ENCODE measurements around the gene SLF2.
A peak's percentile ranks its signal among the peaks of the same experiment; 100 is the strongest.

Gene SLF2

GRCh38 chr10:100983868-100984671 lies 71.3 kb downstream of the SLF2 start:
- Mint-ChIP-seq H3K27ac (no peak overlapping the region), H3K4me3 (no peak overlapping the region), H3K4me1 (ENCODE audit: low read depth) (peaks cover 24% of the 10 kb centered on the region), H3K27me3 (no peaks in the 10 kb centered on the region), H3K36me3 (peaks cover 8% of the 10 kb centered on the region), H3K9me3 (ENCODE audit: low read depth) (no peaks in the 10 kb centered on the region)

GRCh38 chr10:100984672-100985177 lies 72.0 kb downstream of the SLF2 start:
- Mint-ChIP-seq H3K27me3 (no peaks in the 10 kb centered on the region), H3K9me3 (ENCODE audit: low read depth) (no peaks in the 10 kb centered on the region), H3K4me3 (no peak overlapping the region), H3K27ac (no peak overlapping the region), H3K36me3 (peaks cover 8% of the 10 kb centered on the region), H3K4me1 (ENCODE audit: low read depth) (peaks cover 30% of the 10 kb centered on the region)

- Mint-ChIP-seq H3K4me3 (peak overlapping the region; percentile 99), H3K9me3 (ENCODE audit: low read depth) (no peaks in the 10 kb centered on the region), H3K36me3 (peaks cover 9% of the 10 kb centered on the region), H3K4me1 (ENCODE audit: low read depth) (peaks cover 34% of the 10 kb centered on the region), H3K27ac (no peak overlapping the region), H3K27me3 (no peaks in the 10 kb centered on the region)
These were observed 72.6 kb downstream of the SLF2 start for GRCh38 chr10:100985336-100985735.

- Mint-ChIP-seq H3K4me1 (ENCODE audit: low read depth) (peaks cover 44% of the 10 kb centered on the region), H3K27ac (peak overlapping the region; percentile 99), H3K36me3 (peaks cover 19% of the 10 kb centered on the region), H3K4me3 (peak overlapping the region; percentile 99), H3K9me3 (ENCODE audit: low read depth) (no peaks in the 10 kb centered on the region), H3K27me3 (no peaks in the 10 kb centered on the region)
These were observed 73.8 kb downstream of the SLF2 start for GRCh38 chr10:100986623-100986951.

- Mint-ChIP-seq H3K4me1 (ENCODE audit: low read depth) (peaks cover 44% of the 10 kb centered on the region), H3K4me3 (peak within 1 kb of the TSS; percentile 99), H3K36me3 (peaks cover 17% of the 10 kb centered on the region), H3K27me3 (no peaks in the 10 kb centered on the region), H3K27ac (peak within 1 kb of the TSS; percentile 99), H3K9me3 (ENCODE audit: low read depth) (no peaks in the 10 kb centered on the region)
These were observed 74.4 kb downstream of the SLF2 start, which contains the start of the genes MRPL43 and TWNK for GRCh38 chr10:100986952-100987684. Gene MRPL43, minus strand, starts transcription at chr10:100987497. Its CDS starts 54 bp downstream, at chr10:100987443. Gene TWNK, plus strand, starts transcription at chr10:100987543. Its CDS starts 668 bp downstream, at chr10:100988211.

- Mint-ChIP-seq H3K9me3 (ENCODE audit: low read depth) (no peaks in the 10 kb centered on the region), H3K27ac (peak overlapping the region; percentile 99), H3K4me3 (peak overlapping the region; percentile 99), H3K4me1 (ENCODE audit: low read depth) (peaks cover 44% of the 10 kb centered on the region), H3K27me3 (no peaks in the 10 kb centered on the region), H3K36me3 (peaks cover 17% of the 10 kb centered on the region)
These were observed 74.9 kb downstream of the SLF2 start for GRCh38 chr10:100987685-100988049.

- H3K36me3 Mint-ChIP-seq: peaks cover 17% of the 10 kb centered on the region
- H3K9me3 Mint-ChIP-seq (ENCODE audit: low read depth): no peaks in the 10 kb centered on the region
- H3K4me3 Mint-ChIP-seq: peak overlapping the region; percentile 99
- H3K27me3 Mint-ChIP-seq: no peaks in the 10 kb centered on the region
- H3K27ac Mint-ChIP-seq: peak overlapping the region; percentile 99
- H3K4me1 Mint-ChIP-seq (ENCODE audit: low read depth): peaks cover 44% of the 10 kb centered on the region
These were observed 75.4 kb downstream of the SLF2 start for GRCh38 chr10:100988166-100988565.

GRCh38 chr10:100989088-100989487 lies 76.3 kb downstream of the SLF2 start:
- Mint-ChIP-seq H3K4me1 (ENCODE audit: low read depth) (peaks cover 44% of the 10 kb centered on the region), H3K27me3 (no peaks in the 10 kb centered on the region), H3K36me3 (peaks cover 17% of the 10 kb centered on the region), H3K4me3 (peak overlapping the region; percentile 99), H3K9me3 (ENCODE audit: low read depth) (no peaks in the 10 kb centered on the region), H3K27ac (no peak overlapping the region)

GRCh38 chr10:100993986-100994708 lies 81.4 kb downstream of the SLF2 start:
- Mint-ChIP-seq H3K36me3 (peaks cover 11% of the 10 kb centered on the region), H3K9me3 (ENCODE audit: low read depth) (no peaks in the 10 kb centered on the region), H3K27me3 (no peaks in the 10 kb centered on the region), H3K27ac (peak overlapping the region; percentile 2), H3K4me3 (no peak overlapping the region), H3K4me1 (ENCODE audit: low read depth) (peaks cover 39% of the 10 kb centered on the region)

- no peaks in the 10 kb centered on the region for H3K27me3 Mint-ChIP-seq
These were observed 82.4 kb downstream of the SLF2 start for GRCh38 chr10:100995181-100995580.

GRCh38 chr10:100996678-100997359 lies 84.1 kb downstream of the SLF2 start:
- Mint-ChIP-seq H3K4me1 (ENCODE audit: low read depth) (peaks cover 24% of the 10 kb centered on the region), H3K36me3 (no peaks in the 10 kb centered on the region)

More at GRCh38 chr10:100995181-100995580, 82.4 kb downstream of the SLF2 start:
- peaks cover 11% of the 10 kb centered on the region for H3K36me3 Mint-ChIP-seq
- peak overlapping the region; percentile 41 for H3K27ac Mint-ChIP-seq
- H3K9me3 Mint-ChIP-seq (ENCODE audit: low read depth): no peaks in the 10 kb centered on the region
- H3K4me3 Mint-ChIP-seq: no peak overlapping the region
- peaks cover 31% of the 10 kb centered on the region for H3K4me1 Mint-ChIP-seq (ENCODE audit: low read depth)

GRCh38 chr10:100997360-100998182 lies 84.8 kb downstream of the SLF2 start:
- Mint-ChIP-seq H3K4me1 (ENCODE audit: low read depth) (peaks cover 24% of the 10 kb centered on the region), H3K27ac (peak overlapping the region; percentile 96), H3K27me3 (no peaks in the 10 kb centered on the region), H3K4me3 (peak overlapping the region; percentile 95), H3K36me3 (no peaks in the 10 kb centered on the region), H3K9me3 (ENCODE audit: low read depth) (no peaks in the 10 kb centered on the region)

More at GRCh38 chr10:100996678-100997359, 84.1 kb downstream of the SLF2 start:
- H3K4me3 Mint-ChIP-seq: peak overlapping the region; percentile 95
- H3K27me3 Mint-ChIP-seq: no peaks in the 10 kb centered on the region
- H3K9me3 Mint-ChIP-seq (ENCODE audit: low read depth): no peaks in the 10 kb centered on the region
- H3K27ac Mint-ChIP-seq: peak overlapping the region; percentile 86

GRCh38 chr10:100998183-100998990 lies 85.6 kb downstream of the SLF2 start:
- no peaks in the 10 kb centered on the region for H3K36me3 Mint-ChIP-seq
- peak overlapping the region; percentile 96 for H3K27ac Mint-ChIP-seq
- peak overlapping the region; percentile 95 for H3K4me3 Mint-ChIP-seq
- H3K4me1 Mint-ChIP-seq (ENCODE audit: low read depth): peaks cover 24% of the 10 kb centered on the region
- H3K9me3 Mint-ChIP-seq (ENCODE audit: low read depth): no peaks in the 10 kb centered on the region
- H3K27me3 Mint-ChIP-seq: no peaks in the 10 kb centered on the region

Data from activated naive CD8-positive, alpha-beta T cell (primary cell).